Cardiac muscle cell (in vitro differentiated cells and primary cell): ENCODE data around the gene RBKS. TPM values are rescaled to one million over a fixed set of nuclear protein-coding genes. Genes with fewer than 3 reads are reported as not detected.

Experiments
- DNase-seq, 2 donors: peaks; one replicate each; pipeline versions ENCODE4 v3.0.0 to v3.0.0-alpha.2; 2010 to 2017; ENCODE audit warnings: low read depth in 1 of 2, low spot score in 1 of 2
- H3K27ac ChIP-seq: fragments of 200-600 bp; sonication (generic); 2 replicates; pipeline ENCODE4 v1.5.1; 2016
- H3K27me3 ChIP-seq: fragments of 200-600 bp; sonication (generic); 2 replicates; pipeline ENCODE4 v1.6.0; 2016; ENCODE audit warnings: control low read depth
- H3K36me3 ChIP-seq: fragments of 200-600 bp; sonication (generic); 2 replicates; pipeline ENCODE4 v1.5.1; 2016; ENCODE audit warnings: control low read depth
- H3K4me1 ChIP-seq: fragments of 200-600 bp; sonication (generic); 2 replicates; pipeline ENCODE4 v1.8.1; 2017; ENCODE audit warnings: low read depth, mild to moderate bottlenecking, mixed run types
- H3K4me3 ChIP-seq: fragments of 200-600 bp; sonication (generic); 2 replicates; pipeline ENCODE4 v1.5.1; 2016; ENCODE audit warnings: mild to moderate bottlenecking
- H3K9me3 ChIP-seq: fragments of 200-600 bp; sonication (generic); 2 replicates; pipeline ENCODE4 v1.5.1; 2017; ENCODE audit warnings: low read depth, mild to moderate bottlenecking, control low read depth
- polyA plus RNA-seq: library from polyadenylated mRNA; unstranded; fragments of >200 nt; fragmentation: Nextera tagmentation; extraction: Ambion mirVana; gene quantifications from 2 replicates; pipeline ENCODE4 v1.2.1, GENCODE V29; 2016
- total RNA-seq: library from RNA; depleted of rRNA; stranded (reverse); fragments of >200 nt; gene quantifications from 2 replicates; pipeline ENCODE4 v1.2.3, GENCODE V29; 2016
- TF ChIP-seq, protein P1 (sequence below): IDR thresholded peaks from 2 replicates; pipeline ENCODE4 v1.5.1; 2012; ENCODE audit warnings: low read depth, mild to moderate bottlenecking, low read length

Gene RBKS
- total and polyA plus RNA-seq, 2 experiments from 2014 or later, result 4.1 to 6.9 TPM

DNA sequence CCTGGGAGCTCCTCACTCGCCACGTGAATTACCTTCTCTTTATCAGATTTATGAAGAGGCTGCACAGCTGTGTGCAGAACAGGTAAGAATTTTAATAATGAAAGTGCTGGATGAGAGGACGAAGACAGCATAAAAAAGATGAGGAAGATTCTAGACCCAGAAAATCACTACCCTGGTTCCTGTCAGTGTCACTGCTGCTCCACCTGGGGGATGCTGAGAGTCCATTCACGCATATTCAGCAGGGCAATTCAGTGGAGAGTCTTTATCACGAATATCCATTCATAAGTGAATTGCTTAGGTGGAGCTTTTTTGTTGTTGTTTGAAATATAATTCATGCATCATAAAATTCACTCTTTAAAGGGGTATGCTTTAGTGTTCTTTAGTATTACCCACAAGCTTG, 66.6 kb downstream of the RBKS start:
- H3K9me3 ChIP-seq, result no peaks in the 10 kb centered on the region
- no peaks in the 10 kb centered on the region for H3K27me3 ChIP-seq
- no peaks in the 10 kb centered on the region for H3K4me1 ChIP-seq
- no peaks in the 10 kb centered on the region for H3K36me3 ChIP-seq
- DNase-seq, result no peak
- H3K27ac ChIP-seq, result no peak overlapping the region
- TF ChIP-seq, protein P1, sequence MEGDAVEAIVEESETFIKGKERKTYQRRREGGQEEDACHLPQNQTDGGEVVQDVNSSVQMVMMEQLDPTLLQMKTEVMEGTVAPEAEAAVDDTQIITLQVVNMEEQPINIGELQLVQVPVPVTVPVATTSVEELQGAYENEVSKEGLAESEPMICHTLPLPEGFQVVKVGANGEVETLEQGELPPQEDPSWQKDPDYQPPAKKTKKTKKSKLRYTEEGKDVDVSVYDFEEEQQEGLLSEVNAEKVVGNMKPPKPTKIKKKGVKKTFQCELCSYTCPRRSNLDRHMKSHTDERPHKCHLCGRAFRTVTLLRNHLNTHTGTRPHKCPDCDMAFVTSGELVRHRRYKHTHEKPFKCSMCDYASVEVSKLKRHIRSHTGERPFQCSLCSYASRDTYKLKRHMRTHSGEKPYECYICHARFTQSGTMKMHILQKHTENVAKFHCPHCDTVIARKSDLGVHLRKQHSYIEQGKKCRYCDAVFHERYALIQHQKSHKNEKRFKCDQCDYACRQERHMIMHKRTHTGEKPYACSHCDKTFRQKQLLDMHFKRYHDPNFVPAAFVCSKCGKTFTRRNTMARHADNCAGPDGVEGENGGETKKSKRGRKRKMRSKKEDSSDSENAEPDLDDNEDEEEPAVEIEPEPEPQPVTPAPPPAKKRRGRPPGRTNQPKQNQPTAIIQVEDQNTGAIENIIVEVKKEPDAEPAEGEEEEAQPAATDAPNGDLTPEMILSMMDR, result no peak
- no peak overlapping the region for H3K4me3 ChIP-seq

DNA sequence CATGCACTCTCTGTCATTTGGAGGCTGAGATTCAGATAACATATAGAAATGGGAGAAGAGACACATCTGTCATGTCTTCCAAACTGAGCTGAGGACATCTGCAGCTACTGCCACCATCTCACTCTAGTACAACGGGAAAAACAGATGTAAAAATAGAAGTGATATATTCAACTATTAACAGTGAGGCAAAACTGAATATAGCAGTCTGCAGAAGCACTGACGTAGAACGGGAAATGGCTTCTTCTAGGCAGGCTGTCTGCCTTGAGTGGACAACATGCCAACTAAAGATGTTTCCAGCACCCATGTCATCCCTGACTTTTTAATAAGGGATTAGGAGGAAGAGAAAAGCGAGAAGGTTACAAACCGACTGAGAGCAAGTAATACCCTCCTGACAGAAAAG, 67.1 kb downstream of the RBKS start:
- H3K4me1 ChIP-seq, result no peaks in the 10 kb centered on the region
- no peaks in the 10 kb centered on the region for H3K27me3 ChIP-seq
- H3K27ac ChIP-seq, result no peak overlapping the region
- no peaks in the 10 kb centered on the region for H3K36me3 ChIP-seq
- DNase-seq, result no peak
- no peak overlapping the region for H3K4me3 ChIP-seq
- TF ChIP-seq, protein P1, result no peak
- H3K9me3 ChIP-seq, result no peaks in the 10 kb centered on the region

DNA sequence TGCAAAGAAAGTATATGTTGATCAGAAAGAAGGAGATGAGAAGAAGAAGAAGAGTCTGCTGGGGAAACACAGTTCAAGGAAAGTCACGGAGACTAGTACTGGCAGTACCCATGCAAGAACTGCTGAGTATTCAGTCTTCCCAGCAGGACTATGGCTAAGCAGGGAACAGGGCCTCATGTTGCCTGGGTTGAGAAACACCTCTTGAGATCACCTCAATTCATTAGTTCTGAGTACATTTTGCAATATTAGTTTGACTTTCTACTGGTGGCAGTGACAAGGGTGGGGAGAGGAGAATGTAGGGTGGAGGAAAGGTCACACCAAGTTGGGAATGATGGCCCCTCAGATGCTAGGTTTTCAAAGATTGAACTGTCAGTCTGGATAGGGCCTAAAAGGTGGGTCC, 68.1 kb downstream of the RBKS start:
- Histone ChIP-seq H3K27ac (no peak overlapping the region), H3K9me3 (no peaks in the 10 kb centered on the region), H3K4me3 (no peak overlapping the region), H3K36me3 (no peaks in the 10 kb centered on the region), H3K4me1 (no peaks in the 10 kb centered on the region), H3K27me3 (no peaks in the 10 kb centered on the region)
- no peak for DNase-seq
- TF ChIP-seq, protein P1, result no peak

DNA sequence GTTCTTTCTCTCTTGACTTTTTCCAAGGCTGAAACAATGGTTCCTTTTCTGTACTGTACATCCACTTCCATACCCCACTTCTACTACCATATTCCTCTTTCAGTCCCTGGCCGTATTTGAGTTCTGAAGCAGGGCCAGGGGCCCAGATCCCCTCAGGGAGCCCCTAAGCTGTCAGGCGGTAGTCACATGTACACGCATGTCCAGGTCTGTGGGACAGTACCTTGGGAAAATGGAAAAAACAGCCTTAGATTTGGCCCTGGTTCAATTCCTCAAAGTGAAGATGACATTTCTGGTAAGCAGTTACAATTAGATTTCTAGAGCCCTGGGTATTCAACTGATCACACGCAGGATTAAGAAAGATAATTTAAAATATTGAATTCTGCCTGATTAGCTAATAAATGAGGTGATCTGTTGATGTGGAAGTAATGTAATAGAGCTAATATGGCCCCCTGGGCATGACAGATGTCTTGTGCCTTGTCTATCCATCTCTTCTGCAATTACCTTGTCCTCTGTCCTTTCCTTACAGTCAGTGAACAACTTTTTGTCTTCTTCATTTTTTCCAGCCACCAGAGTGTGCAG, 74.2 kb downstream of the RBKS start:
- H3K9me3 ChIP-seq, result no peaks in the 10 kb centered on the region
- TF ChIP-seq, protein P1, result no peak
- H3K36me3 ChIP-seq, result no peaks in the 10 kb centered on the region
- DNase-seq, result no peak
- H3K27ac ChIP-seq, result no peak overlapping the region
- H3K27me3 ChIP-seq, result no peaks in the 10 kb centered on the region
- no peaks in the 10 kb centered on the region for H3K4me1 ChIP-seq
- H3K4me3 ChIP-seq, result no peak overlapping the region

DNA sequence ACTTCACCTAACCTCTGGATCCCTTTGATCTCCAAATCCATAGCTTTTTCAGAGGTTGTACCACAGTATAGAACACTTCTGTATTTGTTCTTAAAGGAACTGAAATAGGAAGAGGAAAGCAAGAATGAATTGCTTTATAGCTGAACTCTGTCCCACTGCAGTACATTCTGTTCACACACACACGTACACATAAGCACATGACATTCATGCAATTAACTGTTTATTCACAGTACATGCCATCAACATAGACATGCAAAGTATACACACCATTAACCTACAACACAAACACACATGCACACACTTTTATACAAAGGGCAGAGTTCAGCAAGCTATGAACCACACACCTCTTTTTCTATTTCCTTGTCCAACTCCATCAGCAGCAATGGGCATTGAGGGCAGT, 75.4 kb downstream of the RBKS start:
- no peak overlapping the region for H3K4me3 ChIP-seq
- H3K27me3 ChIP-seq, result no peaks in the 10 kb centered on the region
- H3K36me3 ChIP-seq, result no peaks in the 10 kb centered on the region
- DNase-seq, result no peak
- no peak overlapping the region for H3K27ac ChIP-seq
- no peaks in the 10 kb centered on the region for H3K9me3 ChIP-seq
- TF ChIP-seq, protein P1, result no peak
- H3K4me1 ChIP-seq, result no peaks in the 10 kb centered on the region

DNA sequence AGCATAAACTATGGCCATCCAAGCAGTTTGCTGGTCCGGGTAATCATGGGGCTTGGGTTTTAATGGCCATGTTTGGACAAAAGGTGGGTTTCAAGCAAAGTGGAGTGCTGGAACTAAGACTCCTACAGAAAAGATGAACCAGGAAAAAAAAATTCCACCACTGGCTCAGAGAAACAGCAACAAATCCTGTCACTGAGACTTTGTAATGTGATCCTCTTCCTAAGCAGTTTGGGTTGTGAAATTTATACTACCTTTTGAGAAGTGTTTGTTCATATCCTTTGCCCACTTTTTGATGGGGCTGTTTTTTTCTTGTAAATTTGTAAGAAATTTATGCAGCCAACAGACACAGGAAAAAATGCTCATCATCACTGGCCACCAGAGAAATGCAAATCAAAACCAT, 78.4 kb downstream of the RBKS start:
- H3K4me1 ChIP-seq, result no peaks in the 10 kb centered on the region
- DNase-seq, result no peak
- H3K27ac ChIP-seq, result no peak overlapping the region
- no peaks in the 10 kb centered on the region for H3K9me3 ChIP-seq
- no peaks in the 10 kb centered on the region for H3K36me3 ChIP-seq
- no peak overlapping the region for H3K4me3 ChIP-seq
- H3K27me3 ChIP-seq, result no peaks in the 10 kb centered on the region
- TF ChIP-seq, protein P1, result no peak
